ENCODE data around the gene STXBP6.

DNA sequence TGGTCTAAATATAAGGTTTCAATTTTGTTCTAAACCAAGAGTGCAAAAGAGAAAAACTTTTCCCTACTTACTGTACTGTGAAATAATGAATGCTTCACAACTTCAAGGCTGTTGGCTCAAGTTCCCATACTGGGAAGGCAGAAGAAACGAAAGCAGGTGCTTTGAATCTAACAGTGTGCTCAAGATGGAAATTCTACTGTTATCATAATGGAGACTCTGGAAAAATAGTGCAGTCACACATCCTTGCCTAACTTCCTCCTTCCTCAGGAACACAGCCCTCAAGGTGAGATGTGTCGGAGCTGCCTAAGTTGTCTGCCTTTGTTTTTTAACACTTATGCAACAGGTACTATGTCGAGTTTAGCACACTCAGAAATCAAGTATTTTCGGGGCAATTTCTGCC, 131.1 kb downstream of the STXBP6 start:
- no peak for TF ChIP-seq CTCF (IDR thresholded peaks at IDR 0.05; ENCODE audit: insufficient read depth, low read depth, low read length)
- no peak for TF ChIP-seq EZH2 (IDR thresholded peaks at IDR 0.05; ENCODE audit: insufficient read depth, low read length)

All from astrocyte (in vitro differentiated cells and primary cell).